GM15510 (cell line): Measurements from ENCODE around the gene AGBL1.

Source experiments
- POLR2A ChIP-seq: IDR thresholded peaks from 3 replicates; pipeline ENCODE4 v1.6.1; 2011; ENCODE audit warnings: borderline replicate concordance; ENCODE audit not compliant: insufficient read length; ENCODE audit errors: extremely low read depth

AGBL1 gene

DNA sequence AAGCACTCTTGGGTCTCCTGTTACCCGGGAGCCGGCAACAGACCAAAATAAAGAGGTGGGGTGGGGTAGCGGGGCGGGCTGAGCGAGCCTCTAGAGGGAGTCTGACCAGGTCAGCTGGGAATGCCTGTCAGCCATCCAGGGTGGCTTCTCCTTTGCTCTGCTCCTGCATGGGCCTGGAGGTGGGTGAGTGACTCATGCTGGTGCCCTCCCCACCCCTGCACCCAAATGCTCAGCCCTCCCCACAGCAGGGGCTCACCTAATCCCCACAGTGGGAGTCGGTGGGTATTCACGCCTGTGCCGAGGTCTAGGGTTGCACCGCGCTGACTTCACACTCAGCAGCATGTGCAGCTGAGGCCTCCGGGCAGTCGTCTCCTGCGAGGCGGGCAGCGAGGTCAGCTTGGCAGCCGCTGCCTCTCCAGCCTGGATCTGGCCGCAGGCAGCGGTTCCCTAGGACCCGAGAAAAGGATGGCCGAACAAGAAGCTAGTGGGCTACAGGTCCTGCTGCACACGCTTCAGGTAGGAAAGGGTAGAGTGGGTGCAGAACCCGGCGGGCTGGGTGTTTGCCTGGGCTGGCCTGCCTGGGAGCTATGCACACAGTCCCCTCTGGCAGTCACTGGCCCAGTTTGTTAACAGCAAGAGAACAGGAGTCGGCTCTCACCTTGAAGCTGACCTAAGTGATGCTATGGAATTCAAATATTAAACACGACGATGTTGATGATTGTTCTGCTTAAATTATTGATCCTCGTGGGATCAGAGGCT lies at the start of gene AGBL1:
Gene AGBL1, plus strand, starts transcription at position 364 of the 759 bp plus-strand sequence.
- TF ChIP-seq POLR2A = no peak

GRCh38 chr15:86034904-86035303 lies 44.8 kb upstream of the AGBL1 start:
- no peak for TF ChIP-seq POLR2A

DNA sequence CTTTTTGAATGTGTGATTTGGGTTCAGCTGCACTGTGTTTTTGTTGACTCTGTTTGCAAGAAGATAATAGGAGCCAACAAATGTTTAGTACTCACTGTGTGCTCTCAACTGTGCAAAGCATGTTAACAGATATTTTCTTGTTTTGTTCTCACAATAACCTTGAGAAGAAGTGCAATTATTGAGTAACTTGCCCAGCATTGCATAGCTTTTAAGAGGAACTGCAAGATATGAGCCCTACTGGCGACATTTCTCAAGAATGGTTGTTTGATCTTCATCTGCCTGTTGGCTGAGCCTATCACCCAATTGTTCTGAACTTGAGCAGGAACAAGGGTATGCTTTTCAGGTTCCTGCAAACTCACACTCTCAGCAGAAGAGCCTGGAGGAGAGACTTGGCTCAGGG lies 43.4 kb upstream of the AGBL1 start:
- TF ChIP-seq POLR2A = no peak

DNA sequence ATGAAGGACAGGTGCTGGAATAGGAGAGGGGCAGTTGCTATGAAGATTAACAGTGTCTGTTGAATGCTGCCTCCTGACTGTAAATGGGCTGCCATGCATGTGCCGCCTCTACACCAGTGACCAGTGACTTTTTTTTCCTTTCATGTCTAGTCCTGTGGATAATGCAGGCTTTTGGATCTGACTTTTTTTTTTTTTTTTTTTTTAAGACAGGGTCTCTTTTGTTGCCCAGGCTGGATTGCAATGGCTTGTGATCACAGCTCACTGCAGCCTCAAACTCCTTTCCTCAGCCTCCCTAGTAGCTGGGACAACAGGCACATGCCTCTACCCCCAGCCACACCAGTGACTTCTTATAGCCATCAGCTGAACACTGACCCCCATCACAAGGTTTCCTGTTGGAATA lies 41.2 kb upstream of the AGBL1 start:
- no peak for TF ChIP-seq POLR2A

DNA sequence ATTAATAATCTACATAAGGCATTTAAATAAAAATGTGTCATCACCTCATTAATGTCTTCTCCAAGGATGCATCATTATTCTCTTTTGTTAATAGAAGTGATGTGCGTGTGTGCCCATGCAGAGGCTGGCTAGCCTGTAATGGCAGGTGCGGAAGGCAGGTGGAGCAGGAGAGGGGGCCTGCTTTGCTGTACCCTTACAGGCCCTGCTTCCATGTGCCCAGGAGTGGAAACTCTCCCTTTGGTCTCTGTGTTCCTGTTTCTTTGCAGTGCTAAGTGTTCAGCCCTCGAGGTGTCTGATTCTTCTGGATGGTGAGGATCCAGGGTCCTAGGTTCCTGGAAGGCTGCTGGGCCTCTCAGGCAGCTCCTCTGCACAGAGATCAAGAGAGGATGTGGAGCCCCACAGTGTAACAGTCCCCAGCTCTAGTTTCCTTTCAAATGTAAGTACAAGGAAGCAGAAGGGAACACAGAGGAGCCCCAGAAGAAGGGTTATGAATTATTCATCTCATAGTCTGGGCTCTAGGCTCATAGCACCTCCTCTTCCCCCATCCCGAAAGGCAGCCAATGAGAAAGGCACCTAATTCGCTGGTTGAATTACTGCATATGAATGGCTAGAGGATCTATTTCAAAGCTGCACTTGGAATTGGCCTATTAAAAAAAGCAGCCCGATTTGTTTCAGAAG lies 39.2 kb upstream of the AGBL1 start:
- TF ChIP-seq POLR2A = no peak

DNA sequence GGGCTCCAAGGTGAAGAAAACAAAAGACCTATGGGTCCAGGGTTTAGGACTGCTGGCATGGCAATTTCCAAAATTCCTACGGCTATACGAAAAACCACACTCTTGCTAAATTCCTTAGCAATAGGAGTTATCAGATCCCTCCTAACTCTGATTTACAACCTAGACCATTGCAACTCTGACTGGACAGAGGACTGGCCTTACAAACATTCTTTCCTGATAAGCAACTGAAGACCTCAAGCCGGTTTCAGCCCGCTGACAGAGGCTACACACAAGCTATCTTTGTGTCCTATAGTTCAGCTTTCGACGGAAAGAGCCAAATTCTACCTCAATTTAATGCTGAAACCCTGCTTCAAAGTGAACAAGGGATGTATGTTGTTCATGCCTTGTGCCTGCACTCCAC lies 38.3 kb upstream of the AGBL1 start:
- TF ChIP-seq POLR2A = no peak

DNA sequence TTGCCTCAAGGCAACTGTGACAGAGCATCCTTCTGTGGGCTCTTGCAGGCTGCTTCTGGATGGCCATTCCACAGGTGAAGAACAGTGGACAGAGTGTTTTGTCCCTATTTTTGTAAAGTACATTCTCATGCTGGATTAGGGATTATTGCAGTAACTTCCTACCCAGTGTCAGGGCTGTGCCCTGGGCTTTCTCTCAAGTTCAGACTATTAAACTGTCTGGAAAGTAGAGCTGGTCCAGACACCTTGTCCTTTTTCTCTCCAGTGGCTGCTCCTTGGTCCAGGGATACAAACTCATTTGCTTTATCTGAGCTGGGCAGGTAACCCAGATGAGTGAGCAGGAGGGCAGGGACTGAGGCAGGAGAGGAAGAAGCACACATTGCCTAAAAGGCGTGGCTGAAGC lies 37.4 kb upstream of the AGBL1 start:
- TF ChIP-seq POLR2A = no peak

DNA sequence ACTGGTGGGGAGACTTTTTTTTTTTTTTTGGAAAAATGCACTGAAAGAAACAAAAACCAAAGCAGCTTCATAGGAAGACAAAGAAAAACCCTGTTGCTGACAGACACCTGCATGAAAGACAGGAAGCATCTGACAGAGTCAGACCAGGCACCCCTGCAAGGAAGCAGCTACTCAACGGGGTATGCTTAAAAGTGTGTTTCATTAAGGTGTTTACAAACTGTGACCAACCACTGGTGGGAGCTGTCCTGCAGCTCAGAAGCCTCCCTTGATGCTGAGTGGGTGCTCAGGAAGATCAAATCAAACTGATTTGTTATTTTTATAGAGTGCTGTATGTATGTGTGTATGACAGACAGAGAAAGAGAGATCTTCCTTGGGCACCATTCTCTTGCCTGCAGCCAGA lies 34.7 kb upstream of the AGBL1 start:
- no peak for TF ChIP-seq POLR2A

GRCh38 chr15:86054338-86054737 lies 25.3 kb upstream of the AGBL1 start:
- no peak for TF ChIP-seq POLR2A

DNA sequence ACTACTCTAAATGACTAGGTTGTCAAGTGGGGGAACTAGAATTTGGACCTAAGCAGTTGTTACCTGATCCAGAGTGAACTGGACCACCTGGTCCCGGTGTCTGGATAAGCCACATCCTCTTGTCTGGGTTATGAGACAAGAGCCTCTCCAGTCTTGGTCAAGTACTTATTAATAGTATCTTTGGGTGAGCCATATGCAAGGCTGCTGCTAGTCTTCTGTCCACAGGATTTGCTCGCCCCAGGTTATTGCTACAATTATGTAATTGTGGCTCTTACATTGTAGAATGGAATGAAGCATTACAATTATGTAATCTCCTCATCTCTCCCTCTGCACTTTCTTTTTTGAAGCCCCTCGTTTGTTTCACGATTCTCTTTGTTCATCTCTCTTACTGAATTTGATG lies 24.0 kb upstream of the AGBL1 start:
- no peak for TF ChIP-seq POLR2A

DNA sequence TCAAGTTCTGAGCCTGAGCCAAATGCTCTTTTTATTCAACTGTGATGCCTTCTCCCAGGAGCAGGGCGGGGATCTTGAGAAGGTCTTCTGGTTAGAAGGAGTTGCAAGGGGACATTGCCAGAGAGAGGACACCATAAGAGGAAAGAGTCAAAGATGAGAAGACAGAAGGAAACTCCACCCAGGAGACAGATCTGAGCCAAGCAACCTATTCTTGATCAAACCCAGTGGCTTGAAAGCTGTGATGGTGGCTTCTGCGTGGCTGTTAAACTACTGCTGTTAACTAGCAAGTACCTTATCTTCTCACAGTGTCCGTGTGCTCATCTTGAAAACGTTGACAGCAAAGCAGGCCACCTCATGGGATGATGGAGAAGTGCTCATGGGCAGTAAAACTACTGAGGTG lies 19.8 kb upstream of the AGBL1 start:
- no peak for TF ChIP-seq POLR2A

DNA sequence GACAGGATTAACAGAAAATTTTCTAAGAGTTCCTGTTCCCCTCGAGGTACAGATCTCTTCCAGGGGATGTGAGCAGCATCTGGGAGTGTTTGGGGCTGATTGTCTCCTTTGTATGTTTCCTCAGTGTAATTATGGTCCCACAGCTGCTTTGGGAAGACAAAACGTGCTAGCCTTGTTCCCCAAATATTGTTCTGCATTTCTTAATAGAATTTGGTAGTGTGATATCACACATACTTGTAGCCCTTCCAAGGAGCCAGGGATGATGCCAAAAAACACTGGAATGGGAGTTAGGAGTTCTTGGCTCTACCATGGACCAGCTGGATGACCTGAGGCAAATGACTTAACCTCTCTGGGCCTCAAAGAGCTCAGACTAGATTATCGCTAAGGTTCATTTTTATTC lies 19.0 kb upstream of the AGBL1 start:
- TF ChIP-seq POLR2A = no peak

- TF ChIP-seq POLR2A = no peak
Observed at GRCh38 chr15:86061581-86061980, 18.1 kb upstream of the AGBL1 start.

DNA sequence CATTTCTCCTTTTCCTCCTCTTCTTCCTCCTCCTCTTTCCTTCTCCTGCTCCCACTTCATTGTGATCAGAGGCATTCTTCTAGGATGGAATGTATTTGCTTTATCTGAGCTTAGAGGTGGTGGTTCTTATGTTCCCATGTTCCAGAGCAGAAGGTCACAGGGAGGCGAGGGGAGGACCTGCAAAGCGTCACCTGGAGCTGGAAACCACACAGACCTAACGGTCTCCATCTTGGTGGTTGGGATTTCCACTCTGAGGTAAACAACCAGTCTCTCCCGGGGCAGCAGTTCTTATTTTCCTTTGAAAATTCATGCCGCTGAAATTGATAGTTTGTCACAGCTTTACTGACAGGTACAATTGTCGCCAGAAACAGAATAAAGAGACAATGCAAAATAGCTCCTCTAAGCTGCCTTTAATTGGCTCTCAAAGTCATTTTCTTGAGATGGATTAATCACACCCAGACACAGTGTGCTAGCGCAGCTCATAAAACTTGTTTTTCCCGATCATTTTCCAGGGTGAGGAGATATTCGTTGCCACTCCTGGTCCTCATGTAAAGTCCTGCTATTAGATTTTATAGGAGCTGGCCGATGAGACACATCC lies 16.9 kb upstream of the AGBL1 start:
- no peak for TF ChIP-seq POLR2A

- no peak for TF ChIP-seq POLR2A
Observed at GRCh38 chr15:86063356-86064095, 16.1 kb upstream of the AGBL1 start.
